RWPE1 (cell line): ENCODE results near the gene STK33.

Experiments
- CTCF ChIA-PET: fragments of 350-600 bp; sonication (Branson Sonifier 250); formaldehyde crosslinking; extraction: SDS; loops from one replicate; lab custom pipeline; 2021; lab: Yijun Ruan, JAX
- POLR2A ChIA-PET: fragments of 400-600 bp; formaldehyde crosslinking; extraction: SDS; loops from one replicate; lab custom pipeline; 2020; ENCODE audit warnings: antibody characterized with exemption; ENCODE audit not compliant: low non-redundant PET; lab: Yijun Ruan, JAX
- DNase-seq: peaks from one replicate; pipeline ENCODE4 v3.0.0; 2012; ENCODE audit warnings: low spot score
- H3K27ac ChIP-seq: fragments of 450-650 bp; 2 replicates; pipeline ENCODE4 v1.5.1; 2017
- TF ChIP-seq, protein P1 (sequence below): fragments of 450-650 bp; conservative IDR thresholded peaks from 2 replicates; pipeline ENCODE4 v1.5.1; 2017; ENCODE audit warnings: low read depth, mild to moderate bottlenecking

STK33 gene

DNA sequence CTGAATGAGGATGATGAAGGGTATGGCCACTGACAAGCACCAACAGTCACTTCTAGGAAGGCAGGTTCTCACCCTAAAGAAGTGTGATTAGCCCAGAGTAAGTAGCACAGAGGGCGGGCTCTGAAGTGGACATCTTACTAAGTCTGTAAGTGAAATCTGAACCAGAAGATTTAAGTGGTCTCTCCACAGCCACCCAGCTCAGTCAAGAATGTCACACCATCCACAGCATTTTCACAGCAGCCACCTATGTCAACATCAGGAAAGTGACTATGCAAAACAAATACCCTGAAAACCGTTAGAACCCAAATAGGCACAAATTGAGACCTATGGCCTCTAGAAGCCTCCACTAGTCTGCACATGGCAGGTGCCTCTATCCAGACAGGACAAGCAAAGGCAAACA, 23.0 kb upstream of the STK33 start:
- no peak for DNase-seq
- ChIA-PET CTCF (no interaction called here), POLR2A (no interaction called here)
- H3K27ac ChIP-seq, result no peak overlapping the region
- TF ChIP-seq, protein P1, sequence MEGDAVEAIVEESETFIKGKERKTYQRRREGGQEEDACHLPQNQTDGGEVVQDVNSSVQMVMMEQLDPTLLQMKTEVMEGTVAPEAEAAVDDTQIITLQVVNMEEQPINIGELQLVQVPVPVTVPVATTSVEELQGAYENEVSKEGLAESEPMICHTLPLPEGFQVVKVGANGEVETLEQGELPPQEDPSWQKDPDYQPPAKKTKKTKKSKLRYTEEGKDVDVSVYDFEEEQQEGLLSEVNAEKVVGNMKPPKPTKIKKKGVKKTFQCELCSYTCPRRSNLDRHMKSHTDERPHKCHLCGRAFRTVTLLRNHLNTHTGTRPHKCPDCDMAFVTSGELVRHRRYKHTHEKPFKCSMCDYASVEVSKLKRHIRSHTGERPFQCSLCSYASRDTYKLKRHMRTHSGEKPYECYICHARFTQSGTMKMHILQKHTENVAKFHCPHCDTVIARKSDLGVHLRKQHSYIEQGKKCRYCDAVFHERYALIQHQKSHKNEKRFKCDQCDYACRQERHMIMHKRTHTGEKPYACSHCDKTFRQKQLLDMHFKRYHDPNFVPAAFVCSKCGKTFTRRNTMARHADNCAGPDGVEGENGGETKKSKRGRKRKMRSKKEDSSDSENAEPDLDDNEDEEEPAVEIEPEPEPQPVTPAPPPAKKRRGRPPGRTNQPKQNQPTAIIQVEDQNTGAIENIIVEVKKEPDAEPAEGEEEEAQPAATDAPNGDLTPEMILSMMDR, result no peak

DNA sequence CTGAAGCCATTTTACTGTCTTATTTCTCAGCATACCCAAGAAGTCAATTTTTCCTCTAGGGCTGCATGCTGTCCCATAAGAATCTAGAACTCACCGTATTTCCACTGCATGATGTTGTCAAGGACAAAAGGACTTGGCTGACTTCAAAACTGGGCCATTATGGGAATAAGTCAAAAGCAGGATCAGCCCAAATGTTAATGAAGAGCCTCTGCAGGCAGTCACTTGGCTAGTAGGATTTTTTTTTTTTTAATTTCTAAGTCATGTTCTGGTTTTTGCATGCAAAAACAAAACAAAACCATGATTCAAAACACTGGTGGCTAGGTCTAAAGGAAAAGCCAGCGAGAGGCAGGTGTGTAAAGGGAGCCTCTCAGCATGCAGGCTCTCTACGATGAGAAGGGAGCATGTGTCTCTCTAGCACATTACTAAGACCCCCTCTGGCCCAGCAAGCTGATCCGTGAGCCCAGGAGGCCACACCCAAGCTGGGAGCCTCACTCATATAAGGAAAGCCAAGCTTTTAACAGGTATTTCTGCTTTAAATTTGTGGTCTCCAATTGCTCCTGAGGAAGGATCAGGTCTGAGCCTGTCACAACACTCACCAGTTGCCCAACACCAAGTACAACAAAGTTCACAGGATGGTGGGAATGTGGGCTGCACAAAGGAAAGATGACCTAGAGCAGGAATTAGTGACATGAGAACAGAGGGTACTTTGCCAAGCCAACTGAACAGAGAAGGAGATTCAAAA, 21.4 kb upstream of the STK33 start:
- H3K27ac ChIP-seq, result peak overlapping the region; percentile 33; the same call in 1 of the 2 replicates
- DNase-seq, result no peak
- ChIA-PET CTCF (interaction anchor here (0.7 kb wide), 1 partner anchor 79 kb away, joined by 3 read pairs; no protein-coding TSS in a partner anchor), POLR2A (no interaction called here)
- TF ChIP-seq, protein P1, result no peak

DNA sequence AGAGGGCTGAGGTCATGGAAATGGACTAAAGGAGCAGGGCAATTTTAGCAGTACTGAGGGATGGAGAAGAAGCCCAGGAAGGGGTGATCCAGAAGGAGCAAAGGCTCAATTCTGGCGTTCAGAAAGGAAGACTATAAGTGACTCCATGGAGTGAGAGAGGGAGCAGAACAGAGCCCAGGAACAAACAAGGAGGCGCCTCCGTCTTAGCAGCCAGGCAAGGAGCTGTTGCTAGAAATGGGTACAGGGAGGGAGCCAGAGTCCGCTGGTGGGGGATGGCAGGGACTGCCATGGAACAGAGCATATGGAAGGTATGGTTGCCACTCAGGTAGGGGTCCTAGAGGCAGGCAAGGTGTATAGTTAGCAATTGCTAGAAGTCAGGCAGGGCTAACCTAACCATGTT, 20.5 kb upstream of the STK33 start:
- ChIA-PET POLR2A (no interaction called here), CTCF (no interaction called here)
- TF ChIP-seq, protein P1, result no peak
- DNase-seq, result no peak
- H3K27ac ChIP-seq, result no peak overlapping the region

DNA sequence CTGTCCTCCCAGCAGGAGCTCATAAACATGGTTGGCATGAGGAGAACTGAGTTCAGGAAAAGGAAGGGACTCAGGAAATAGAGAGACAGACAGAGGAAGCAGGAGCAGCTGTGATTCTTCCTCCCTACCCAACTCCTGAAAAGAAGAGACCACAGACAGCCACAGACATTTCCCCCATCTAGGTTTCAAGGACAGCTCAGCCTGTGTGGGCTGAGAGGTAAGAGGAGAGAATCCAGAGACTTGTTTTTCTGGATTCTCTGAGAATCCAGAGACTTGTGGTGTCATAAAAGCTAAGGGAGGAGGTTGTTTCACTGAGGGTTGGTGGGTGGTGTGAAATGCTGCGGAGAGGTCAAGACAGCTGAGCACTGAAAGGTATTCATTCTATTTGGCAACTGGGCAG, 19.0 kb upstream of the STK33 start:
- no peak overlapping the region for H3K27ac ChIP-seq
- no peak for DNase-seq
- CTCF ChIA-PET, result interaction anchor here (0.5 to 0.7 kb wide), 2 partner anchors 8 to 393 kb away, joined by 3 read pairs; no protein-coding TSS in a partner anchor
- POLR2A ChIA-PET, result interaction anchor here (1.3 kb wide), 1 partner anchor 69 kb away, joined by 3 read pairs; the partner anchor contains the start of genes RPL27A and TRIM66
- TF ChIP-seq, protein P1, result no peak

DNA sequence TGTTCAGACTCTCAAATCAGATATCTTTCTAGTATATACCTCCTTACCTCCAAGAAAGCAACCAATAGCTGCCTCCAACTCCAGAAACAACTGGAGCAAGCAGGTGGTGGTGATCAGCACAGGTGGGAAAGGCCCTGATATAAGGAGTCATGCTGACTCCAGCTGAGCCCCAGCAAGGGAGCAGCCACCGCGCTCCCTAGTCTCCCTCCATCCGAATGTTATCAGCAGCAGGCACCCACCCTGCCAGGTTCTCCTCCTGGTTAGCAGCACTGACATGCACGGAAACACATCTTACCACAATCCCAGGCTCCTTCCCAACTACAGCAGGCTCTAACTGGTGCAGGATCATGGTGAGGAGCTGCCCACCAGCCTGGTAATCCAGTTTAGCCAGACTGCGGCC, 18.5 kb upstream of the STK33 start:
- TF ChIP-seq, protein P1, result no peak
- ChIA-PET POLR2A (interaction anchor here (1.3 kb wide), 1 partner anchor 70 kb away, joined by 3 read pairs; the partner anchor contains the start of genes RPL27A and TRIM66), CTCF (interaction anchor here (0.5 kb wide), 1 partner anchor 392 kb away, joined by 3 read pairs; no protein-coding TSS in a partner anchor)
- no peak overlapping the region for H3K27ac ChIP-seq
- DNase-seq, result no peak

DNA sequence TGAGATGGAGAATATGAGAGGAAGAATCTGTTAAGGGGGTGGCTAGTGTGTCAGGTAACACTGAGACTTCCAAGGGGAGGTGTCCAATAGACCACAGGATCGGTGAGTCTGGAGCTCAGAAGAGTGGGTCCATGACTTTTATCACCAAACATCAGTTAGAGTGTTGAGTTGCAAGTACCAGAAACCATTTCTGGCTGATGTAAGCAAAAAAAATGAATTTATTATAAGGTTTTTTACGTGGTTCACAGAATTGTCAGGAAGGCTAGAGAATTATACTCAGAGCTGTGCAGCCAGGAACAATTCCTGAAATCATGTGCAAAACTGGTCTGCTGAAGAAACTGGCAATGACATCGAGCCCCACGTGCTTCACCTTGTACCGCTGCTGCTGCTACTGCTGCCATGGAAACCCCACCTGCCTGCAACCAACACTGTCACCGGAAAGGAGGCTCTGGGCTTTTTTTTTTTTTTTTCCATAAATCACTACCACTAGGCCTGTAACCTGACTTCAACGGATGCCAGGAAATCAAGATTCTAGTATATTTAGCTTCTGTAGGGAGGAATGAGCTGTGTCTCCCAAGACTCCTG, 16.6 kb upstream of the STK33 start:
- TF ChIP-seq, protein P1, result no peak
- DNase-seq, result no peak
- CTCF ChIA-PET, result no interaction called here
- no peak overlapping the region for H3K27ac ChIP-seq
- POLR2A ChIA-PET, result no interaction called here
